Prostate gland (tissue), 2 donors: ENCODE data around the gene VPS26B. TPM values are rescaled to one million over a fixed set of nuclear protein-coding genes. Genes with fewer than 3 reads are reported as not detected.
A peak's percentile ranks its signal among the peaks of the same experiment; 100 is the strongest.

Source experiments
- DNase-seq: peaks from one replicate; pipeline ENCODE4 v3.0.0-alpha.2; 2019; ENCODE audit warnings: low spot score
- H3K27ac ChIP-seq, 2 donors: fragments of 200-600 bp; sonication (generic); 2 replicates each; pipeline ENCODE4 v1.5.1; 2017 to 2019
- H3K27me3 ChIP-seq: fragments of 200-600 bp; sonication (generic); replicated peaks from 2 replicates; pipeline ENCODE4 v1.5.1; 2019; ENCODE audit not compliant: insufficient read depth
- H3K36me3 ChIP-seq, 2 donors: fragments of 200-600 bp; sonication (generic); 1 replicate in 1 of 2; 2 replicates in 1 of 2; pipeline versions ENCODE4 v1.5.1 to v1.8.1; 2017 to 2019
- H3K4me1 ChIP-seq: fragments of 200-600 bp; sonication (generic); replicated peaks from 2 replicates; pipeline ENCODE4 v1.5.1; 2019
- H3K4me3 ChIP-seq, 2 donors: fragments of 200-600 bp; sonication (generic); 2 replicates each; pipeline ENCODE4 v1.5.1; 2017 to 2019
- H3K9me3 ChIP-seq: fragments of 200-600 bp; sonication (generic); 2 replicates; pipeline ENCODE4 v1.5.1; 2017
- POLR2A ChIP-seq: fragments of 450-650 bp; IDR thresholded peaks from one replicate; pipeline ENCODE4 v1.6.1; 2016; ENCODE audit warnings: antibody characterized with exemption, mild to moderate bottlenecking
- POLR2AphosphoS5 ChIP-seq: sonication (generic); formaldehyde crosslinking; IDR thresholded peaks from one replicate; pipeline ENCODE4 v1.6.1; 2017; ENCODE audit warnings: antibody characterized with exemption
- WGBS: methylation state at CpG from one replicate; pipeline ENCODE4 v1.1.5; 2018; 5-methylcytosine and 5-hydroxymethylcytosine counted together
- intact Hi-C: fragments of 100-400 bp; cut with DNase I; formaldehyde crosslinking; loops from one replicate; pipeline ENCODE4 v1.14.2; 2022
- total RNA-seq, 2 donors: library from RNA; depleted of rRNA; stranded (reverse); fragments of >200 nt; gene quantifications; one replicate each; pipeline ENCODE4 v1.1.0, GENCODE V29; 2016
- TF ChIP-seq, protein P1 (sequence below), 4 experiments: fragments of 200-600 bp in 2 of 4; fragments of 450-650 bp in 2 of 4; sonication (generic) in 2 of 4; IDR thresholded peaks; 1 replicate in 3 of 4; 2 replicates in 1 of 4; pipeline ENCODE4 v1.5.1; 2016 to 2019; ENCODE audit warnings: antibody characterized with exemption in 4 of 4, mild to moderate bottlenecking in 2 of 4, moderate library complexity in 2 of 4

VPS26B gene
- total RNA-seq, 2 donors from 2014 or later, result 67.6 to 80.8 TPM

DNA sequence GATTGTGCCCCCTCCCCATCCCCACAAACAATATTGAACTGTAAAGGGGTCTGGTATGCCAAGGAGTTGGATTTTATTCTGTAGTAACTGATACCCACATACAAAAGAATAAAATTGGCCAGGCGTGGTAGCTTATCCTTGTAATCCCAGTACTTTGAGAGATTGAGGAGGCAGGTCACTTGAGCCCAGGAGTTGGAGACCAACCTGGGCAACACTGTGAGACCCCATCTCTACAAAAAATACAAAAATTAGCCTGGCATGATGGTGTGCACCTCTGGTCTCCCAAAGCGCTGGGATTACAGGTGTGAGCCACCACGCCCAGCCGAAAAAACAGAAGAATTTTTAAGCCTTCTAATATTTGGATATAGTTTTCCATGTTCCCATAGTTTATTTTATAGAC, 47.5 kb downstream of the VPS26B start:
- Histone ChIP-seq H3K27me3 (no peaks in the 10 kb centered on the region), H3K9me3 (no peaks in the 10 kb centered on the region), H3K36me3 (no peaks in the 10 kb centered on the region), H3K4me1 (peaks cover 7% of the 10 kb centered on the region), H3K27ac (no peak overlapping the region), H3K4me3 (no peak overlapping the region)
- WGBS, result 96% methylated on average over 4 of the region's 4 CpGs
- intact Hi-C loops, result no loop called here
- no peak for DNase-seq
- no peak for TF ChIP-seq POLR2AphosphoS5
- TF ChIP-seq POLR2A, result no peak
- TF ChIP-seq, protein P1, sequence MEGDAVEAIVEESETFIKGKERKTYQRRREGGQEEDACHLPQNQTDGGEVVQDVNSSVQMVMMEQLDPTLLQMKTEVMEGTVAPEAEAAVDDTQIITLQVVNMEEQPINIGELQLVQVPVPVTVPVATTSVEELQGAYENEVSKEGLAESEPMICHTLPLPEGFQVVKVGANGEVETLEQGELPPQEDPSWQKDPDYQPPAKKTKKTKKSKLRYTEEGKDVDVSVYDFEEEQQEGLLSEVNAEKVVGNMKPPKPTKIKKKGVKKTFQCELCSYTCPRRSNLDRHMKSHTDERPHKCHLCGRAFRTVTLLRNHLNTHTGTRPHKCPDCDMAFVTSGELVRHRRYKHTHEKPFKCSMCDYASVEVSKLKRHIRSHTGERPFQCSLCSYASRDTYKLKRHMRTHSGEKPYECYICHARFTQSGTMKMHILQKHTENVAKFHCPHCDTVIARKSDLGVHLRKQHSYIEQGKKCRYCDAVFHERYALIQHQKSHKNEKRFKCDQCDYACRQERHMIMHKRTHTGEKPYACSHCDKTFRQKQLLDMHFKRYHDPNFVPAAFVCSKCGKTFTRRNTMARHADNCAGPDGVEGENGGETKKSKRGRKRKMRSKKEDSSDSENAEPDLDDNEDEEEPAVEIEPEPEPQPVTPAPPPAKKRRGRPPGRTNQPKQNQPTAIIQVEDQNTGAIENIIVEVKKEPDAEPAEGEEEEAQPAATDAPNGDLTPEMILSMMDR (IDR thresholded peaks at IDR 0.05), result no peak

DNA sequence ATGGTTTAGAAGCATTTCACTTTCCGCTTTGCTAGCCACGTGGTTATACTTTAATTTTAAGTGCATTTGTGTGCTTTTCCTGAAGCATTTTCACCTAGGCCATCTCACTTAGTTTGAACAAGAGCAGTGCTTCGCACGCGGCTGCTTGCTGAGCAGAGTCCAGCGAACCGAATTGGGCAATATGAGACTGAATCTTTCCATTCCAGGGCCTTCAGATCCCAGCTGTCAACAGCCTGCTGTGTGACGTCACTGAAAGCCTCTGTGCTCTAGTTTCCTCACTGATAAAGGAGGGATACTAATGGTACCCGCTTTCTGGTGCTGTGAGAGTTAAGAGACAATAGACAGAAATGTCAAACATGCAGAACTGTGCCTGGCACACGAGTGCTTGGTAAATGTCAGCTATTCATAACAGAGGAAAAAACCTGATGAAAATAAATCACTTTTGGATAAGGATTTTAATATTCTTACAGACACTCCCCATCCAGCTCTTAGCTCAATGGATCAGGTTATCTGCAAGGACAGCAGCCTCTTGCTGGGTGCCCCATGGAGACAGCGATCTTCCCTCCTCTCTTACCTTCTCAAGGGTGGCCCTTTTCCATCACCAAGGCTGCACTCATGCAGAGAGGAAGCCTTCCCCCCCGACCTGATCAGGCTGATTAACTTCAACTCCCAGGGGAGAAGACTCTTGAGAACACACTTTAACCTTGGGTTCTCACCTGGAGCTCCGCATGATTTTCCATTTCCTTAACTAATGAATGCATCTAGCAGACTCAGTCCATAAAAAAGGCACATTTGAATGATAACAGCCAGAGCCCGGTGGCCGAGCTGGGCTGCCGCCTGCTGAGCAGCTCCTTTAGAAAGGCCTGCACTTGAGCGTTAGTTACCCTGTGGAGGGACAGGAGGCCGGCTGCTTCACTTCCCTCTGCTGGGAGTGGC, 48.2 kb downstream of the VPS26B start:
- DNase-seq, result no peak
- no peak overlapping the region for H3K27ac ChIP-seq
- H3K9me3 ChIP-seq, result no peaks in the 10 kb centered on the region
- H3K4me3 ChIP-seq, result no peak overlapping the region
- intact Hi-C loops, result no loop called here
- no peaks in the 10 kb centered on the region for H3K36me3 ChIP-seq
- 33% methylated on average over 18 of the region's 18 CpGs for WGBS
- H3K27me3 ChIP-seq, result no peaks in the 10 kb centered on the region
- H3K4me1 ChIP-seq, result no peaks in the 10 kb centered on the region
- TF ChIP-seq POLR2AphosphoS5, result no peak
- TF ChIP-seq, protein P1 (IDR thresholded peaks at IDR 0.05), result no peak
- TF ChIP-seq POLR2A, result no peak

DNA sequence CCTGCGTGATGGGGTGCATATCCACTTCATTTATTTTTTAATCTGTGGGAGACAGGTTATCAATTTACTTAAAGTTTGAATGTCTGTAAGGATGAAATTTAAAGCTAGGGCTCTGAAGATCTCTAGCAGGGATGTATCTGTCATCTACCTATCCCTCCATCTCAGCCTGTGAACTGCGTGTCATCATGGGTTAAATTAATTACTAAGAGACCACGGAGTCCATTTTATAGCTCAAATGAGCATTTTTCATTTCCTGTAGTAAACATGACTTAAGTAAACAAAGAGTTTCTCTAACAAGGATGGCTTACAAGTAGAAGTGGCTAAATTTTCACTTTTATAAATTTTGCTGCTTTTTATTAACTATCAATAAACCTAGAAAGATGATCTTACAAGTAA, 48.8 kb downstream of the VPS26B start:
- WGBS, result 23% methylated on average over 3 of the region's 3 CpGs
- Histone ChIP-seq H3K4me3 (no peak overlapping the region), H3K27me3 (no peaks in the 10 kb centered on the region)

DNA sequence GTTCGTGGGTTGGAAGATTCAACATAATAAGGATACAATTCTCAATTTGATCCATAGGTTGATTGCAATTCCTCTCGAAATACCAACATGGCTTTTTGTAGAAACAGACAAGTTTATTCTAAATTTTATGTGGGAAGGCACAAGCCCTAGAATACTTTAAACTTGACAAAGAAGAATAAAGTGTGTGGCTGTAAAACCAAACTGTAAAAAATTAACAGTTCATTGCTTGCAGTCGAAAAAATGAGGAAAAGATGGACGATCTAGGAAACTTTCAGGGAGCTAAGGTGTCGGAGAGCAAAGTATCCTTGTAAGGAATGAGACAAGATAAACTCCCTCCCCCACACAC, 50.7 kb downstream of the VPS26B start:
- TF ChIP-seq POLR2AphosphoS5 (no peak), POLR2A (no peak)
- TF ChIP-seq, protein P1 (IDR thresholded peaks at IDR 0.05), result no peak
- Histone ChIP-seq H3K36me3 (no peaks in the 10 kb centered on the region), H3K4me1 (no peaks in the 10 kb centered on the region), H3K27ac (peak overlapping the region; percentile 66 to 86), H3K4me3 (peak overlapping the region; percentile 42), H3K9me3 (no peaks in the 10 kb centered on the region), H3K27me3 (no peaks in the 10 kb centered on the region)
- 14% methylated on average over 5 of the region's 5 CpGs for WGBS
- intact Hi-C loops, result no loop called here
- no peak for DNase-seq

More for the DNA sequence above, 48.8 kb downstream of the VPS26B start:
- no peak for TF ChIP-seq POLR2AphosphoS5
- TF ChIP-seq, protein P1 (IDR thresholded peaks at IDR 0.05), result no peak
- TF ChIP-seq POLR2A, result no peak
- intact Hi-C loops, result no loop called here
- H3K36me3 ChIP-seq, result no peaks in the 10 kb centered on the region
- no peak for DNase-seq
- no peaks in the 10 kb centered on the region for H3K4me1 ChIP-seq
- no peak overlapping the region for H3K27ac ChIP-seq
- H3K9me3 ChIP-seq, result no peaks in the 10 kb centered on the region
